A549 (cell line): ENCODE data around the gene MAPRE3. TPM values are rescaled to one million over a fixed set of nuclear protein-coding genes. Genes with fewer than 3 reads are reported as not detected.

Experiments used
- ATAC-seq, 2 experiments: fragments of 200-7000 bp in 1 of 2; fragments of >200 bp in 1 of 2; cut with Nextera tagmentation in 1 of 2; cut with Tn5 transposase in 1 of 2; 3 replicates each; pipeline versions ENCODE4 v1.8.0 to v1.9.1; 2018 to 2020; ENCODE audit warnings: mild to moderate bottlenecking in 1 of 2, moderate library complexity in 1 of 2
- CTCF ChIA-PET: fragments of 300-600 bp; sonication (Branson Sonifier 250); formaldehyde crosslinking; extraction: SDS; loops from one replicate; lab custom pipeline; 2021; ENCODE audit warnings: antibody characterized with exemption, inconsistent platforms; lab: Yijun Ruan, JAX
- POLR2A ChIA-PET: fragments of 350-600 bp; formaldehyde crosslinking; extraction: SDS; loops from one replicate; lab custom pipeline; 2021; ENCODE audit warnings: antibody characterized with exemption, inconsistent platforms; lab: Yijun Ruan, JAX
- DNase-seq, 2 experiments: peaks; one replicate each; pipeline versions ENCODE4 v3.0.0 to v3.0.0-alpha.2; 2011 to 2016; ENCODE audit warnings: low read depth in 1 of 2, low spot score in 1 of 2
- FAIRE-seq: peaks from 2 replicates; lab custom pipeline; 2011; peaks lifted over from hg19 to GRCh38; lab: Jason Lieb, UNC
- H3K27ac ChIP-seq, 2 experiments: fragments of >200 bp; sonication (Bioruptor Twin); formaldehyde crosslinking; 3 replicates each; pipeline ENCODE4 v1.5.1; 2016 to 2017
- H3K4me1 ChIP-seq: fragments of >200 bp; sonication (Bioruptor Twin); formaldehyde crosslinking; 3 replicates; pipeline ENCODE4 v1.6.1; 2016
- H3K4me2 ChIP-seq: fragments of >200 bp; sonication (Bioruptor Twin); formaldehyde crosslinking; 3 replicates; pipeline ENCODE4 v1.6.1; 2016
- H3K4me3 ChIP-seq: fragments of >200 bp; sonication (Bioruptor Twin); formaldehyde crosslinking; 3 replicates; pipeline ENCODE4 v1.5.1; 2016
- H3K9me3 ChIP-seq: fragments of >200 bp; sonication (Bioruptor Twin); formaldehyde crosslinking; 3 replicates; pipeline ENCODE4 v1.6.1; 2016
- CEBPB ChIP-seq, 2 experiments: fragments of >200 bp in 1 of 2; sonication (Bioruptor Twin) in 1 of 2; formaldehyde crosslinking in 1 of 2; IDR thresholded peaks; 2 replicates each; pipeline ENCODE4 v1.6.1; 2012 to 2016
- CHD4 ChIP-seq: fragments of 200-600 bp; sonication (generic); IDR thresholded peaks from 2 replicates; pipeline ENCODE4 v1.6.1; 2016; ENCODE audit warnings: antibody characterized with exemption, mild to moderate bottlenecking, borderline replicate concordance
- CTCF ChIP-seq: fragments of >200 bp; sonication (Bioruptor Twin); formaldehyde crosslinking; IDR thresholded peaks from 3 replicates; pipeline ENCODE4 v1.5.1; 2016
- E2F6 ChIP-seq: IDR thresholded peaks from 2 replicates; pipeline ENCODE4 v1.6.1; 2012; ENCODE audit warnings: low read depth, borderline replicate concordance
- FOSB ChIP-seq: fragments of 250-450 bp; sonication (Bioruptor Pico); IDR thresholded peaks from 2 replicates; pipeline ENCODE4 v1.5.0; 2020; ENCODE audit warnings: mild to moderate bottlenecking, moderate library complexity
- GATA3 ChIP-seq: IDR thresholded peaks from 2 replicates; pipeline ENCODE4 v1.6.1; 2012; ENCODE audit warnings: borderline replicate concordance
- HDAC2 ChIP-seq: fragments of 200-600 bp; sonication (generic); IDR thresholded peaks from 2 replicates; pipeline ENCODE4 v1.6.1; 2016
- HOXA7 ChIP-seq: fragments of 250-450 bp; sonication (Bioruptor Pico); IDR thresholded peaks from 2 replicates; pipeline ENCODE4 v1.5.0; 2020; ENCODE audit warnings: mild to moderate bottlenecking, moderate library complexity
- HOXB5 ChIP-seq: fragments of 250-450 bp; sonication (Bioruptor Pico); IDR thresholded peaks from 2 replicates; pipeline ENCODE4 v1.5.0; 2020; ENCODE audit warnings: mild to moderate bottlenecking, moderate library complexity
- JUN ChIP-seq, 2 experiments: fragments of >200 bp; sonication (Bioruptor Twin); formaldehyde crosslinking; IDR thresholded peaks; 2 replicates in 1 of 2; 3 replicates in 1 of 2; pipeline ENCODE4 v1.6.1; 2016 to 2017
- KDM1A ChIP-seq: fragments of 200-600 bp; sonication (generic); IDR thresholded peaks from 2 replicates; pipeline ENCODE4 v1.6.1; 2016; ENCODE audit warnings: low read depth, mild to moderate bottlenecking
- MAX ChIP-seq: IDR thresholded peaks from 2 replicates; pipeline ENCODE4 v1.6.1; 2012
- POLR2AphosphoS2 ChIP-seq: conservative IDR thresholded peaks from 2 replicates; pipeline ENCODE4 v1.6.1; 2012; ENCODE audit warnings: low read length, improper control_type of control experiment, inconsistent platforms
- RCOR1 ChIP-seq: fragments of 150-350 bp; IDR thresholded peaks from 2 replicates; pipeline ENCODE4 v1.6.1; 2014; ENCODE audit warnings: antibody characterized with exemption, low read length, low read depth
- REST ChIP-seq: fragments of 200-600 bp; sonication (generic); IDR thresholded peaks from 2 replicates; pipeline ENCODE4 v1.6.1; 2016; ENCODE audit warnings: antibody characterized with exemption, mild to moderate bottlenecking, moderate library complexity
- RFX5 ChIP-seq: fragments of 450-650 bp; IDR thresholded peaks from 2 replicates; pipeline ENCODE4 v1.7.1; 2014; ENCODE audit warnings: antibody characterized with exemption, mild to moderate bottlenecking, moderate library complexity
- USF2 ChIP-seq: fragments of 450-650 bp; IDR thresholded peaks from 2 replicates; pipeline ENCODE4 v1.6.1; 2014; ENCODE audit warnings: antibody characterized with exemption
- WGBS: methylation state at CpG from one replicate; pipeline ENCODE4 v1.1.6; 2017; ENCODE audit errors: missing lambda C conversion rate; 5-methylcytosine and 5-hydroxymethylcytosine counted together
- polyA plus RNA-seq, 4 experiments: library from polyadenylated mRNA; depleted of rRNA in 3 of 4; stranded (reverse); fragments of >200 nt; fragmentation: RNase III in 1 of 4; extraction: RNeasy Plus Mini Kit Qiagen cat#74134 plus additional on column Dnase treatment in 1 of 4; gene quantifications; 2 replicates in 3 of 4; 3 replicates in 1 of 4; pipeline ENCODE4 v1.2.3, GENCODE V29; 2011 to 2017
- TF ChIP-seq, protein P1 (sequence below): fragments of >200 bp; sonication (Bioruptor Twin); formaldehyde crosslinking; IDR thresholded peaks from 2 replicates; pipeline ENCODE4 v1.6.1; 2016
- TF ChIP-seq, protein P2 (sequence below): fragments of 250-450 bp; sonication (Bioruptor Pico); IDR thresholded peaks from 2 replicates; pipeline ENCODE4 v1.5.0; 2020; ENCODE audit warnings: low read depth, mild to moderate bottlenecking, moderate library complexity

The MAPRE3 gene
- polyA plus RNA-seq, 2 of the 4 experiments (the other 2 are of a cell fraction): 12.1 to 21.5 TPM

- TF ChIP-seq FOSB (no peak), REST (no peak), POLR2AphosphoS2 (no peak), CHD4 (no peak), CEBPB (IDR thresholded peaks at IDR 0.05) (no peak), KDM1A (no peak), HDAC2 (no peak), HOXA7 (CRISPR knock-in tag) (no peak), MAX (no peak), JUN (IDR thresholded peaks at IDR 0.05) (no peak), CTCF (no peak), RCOR1 (no peak), RFX5 (no peak), E2F6 (no peak)
- TF ChIP-seq, protein P1, sequence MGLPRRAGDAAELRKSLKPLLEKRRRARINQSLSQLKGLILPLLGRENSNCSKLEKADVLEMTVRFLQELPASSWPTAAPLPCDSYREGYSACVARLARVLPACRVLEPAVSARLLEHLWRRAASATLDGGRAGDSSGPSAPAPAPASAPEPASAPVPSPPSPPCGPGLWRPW: no peak
- no peak overlapping the region for H3K4me3 ChIP-seq
- peak overlapping the region; percentile 60 to 79; a peak in 5 of 6 replicates for H3K27ac ChIP-seq
- H3K9me3 ChIP-seq: no peaks in the 10 kb centered on the region
- H3K4me2 ChIP-seq: peak overlapping the region; percentile 51
- CTCF ChIA-PET: interaction anchor here (1.0 to 12.2 kb wide), 7 partner anchors 12 to 164 kb away, joined by 3 to 758 read pairs (median 6); partner anchors contain the start of genes DPYSL5 and MAPRE3
- DNase-seq: no peak
- ATAC-seq: no peak
- no peak for FAIRE-seq
- WGBS: 49% methylated on average over 2 of the region's 2 CpGs
- H3K4me1 ChIP-seq: peaks cover 27% of the 10 kb centered on the region
- POLR2A ChIA-PET: interaction anchor here (0.9 kb wide), 1 partner anchor 41 kb away, joined by 3 read pairs; no protein-coding TSS in a partner anchor
These were observed 39.3 kb downstream of the MAPRE3 start for GRCh38 chr2:27009716-27010115.

- ChIA-PET CTCF (interaction anchor here (1.0 to 12.2 kb wide), 8 partner anchors 12 to 165 kb away, joined by 3 to 758 read pairs (median 5); partner anchors contain the start of genes DPYSL5 and MAPRE3), POLR2A (no interaction called here)
- TF ChIP-seq HOXB5 (CRISPR knock-in tag) (no peak), GATA3 (peak; percentile 22; the same call in 1 of the 2 replicates)
- FAIRE-seq: no peak
- no peak for DNase-seq
- Histone ChIP-seq H3K27ac (peak overlapping the region; percentile 60 to 79), H3K4me1 (peaks cover 30% of the 10 kb centered on the region), H3K9me3 (no peaks in the 10 kb centered on the region), H3K4me2 (peak overlapping the region; percentile 51), H3K4me3 (no peak overlapping the region)
- ATAC-seq: no peak
- 92% methylated on average over 3 of the region's 3 CpGs for WGBS
These were observed 39.7 kb downstream of the MAPRE3 start for GRCh38 chr2:27010139-27010538.

DNA sequence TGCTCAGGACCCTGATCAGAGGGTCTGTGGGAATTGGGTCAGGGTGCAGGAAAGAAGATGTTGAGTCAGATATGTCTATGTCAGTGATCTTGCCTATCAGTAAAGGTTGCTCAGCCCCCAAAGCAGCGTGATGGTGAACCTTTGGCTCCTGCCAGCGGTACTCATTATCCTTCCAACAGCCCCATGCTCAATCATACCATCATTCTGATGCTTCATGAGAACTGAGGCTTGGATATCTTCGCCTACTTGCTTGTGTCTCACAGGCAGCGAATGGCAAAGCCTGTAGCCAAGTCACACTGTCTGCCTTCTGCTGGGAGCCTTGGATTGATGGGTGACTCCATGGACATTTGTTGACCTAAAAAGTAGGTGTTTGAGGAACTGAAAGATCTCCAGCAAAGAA is 43.3 kb downstream of the MAPRE3 start:
- ChIA-PET POLR2A (no interaction called here), CTCF (interaction anchor here (1.7 to 12.2 kb wide), 7 partner anchors 7 to 408 kb away, joined by 4 to 758 read pairs (median 58); partner anchors contain the start of genes DPYSL5, MAPRE3 and TMEM214)
- no peak overlapping the region for H3K4me2 ChIP-seq
- H3K4me3 ChIP-seq: no peak overlapping the region
- TF ChIP-seq, protein P2, sequence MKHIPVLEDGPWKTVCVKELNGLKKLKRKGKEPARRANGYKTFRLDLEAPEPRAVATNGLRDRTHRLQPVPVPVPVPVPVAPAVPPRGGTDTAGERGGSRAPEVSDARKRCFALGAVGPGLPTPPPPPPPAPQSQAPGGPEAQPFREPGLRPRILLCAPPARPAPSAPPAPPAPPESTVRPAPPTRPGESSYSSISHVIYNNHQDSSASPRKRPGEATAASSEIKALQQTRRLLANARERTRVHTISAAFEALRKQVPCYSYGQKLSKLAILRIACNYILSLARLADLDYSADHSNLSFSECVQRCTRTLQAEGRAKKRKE: no peak
- TF ChIP-seq MAX (no peak), FOSB (no peak), USF2 (no peak)
- DNase-seq (no peak), FAIRE-seq (no peak), ATAC-seq (no peak)
- WGBS: 89% methylated on average over 4 of the region's 4 CpGs
- peaks cover 47% of the 10 kb centered on the region for H3K4me1 ChIP-seq
- no peaks in the 10 kb centered on the region for H3K9me3 ChIP-seq
- H3K27ac ChIP-seq: peak overlapping the region in 1 of 2 experiments; percentile 86; a peak in 3 of 6 replicates
